Stimulated activated CD8-positive, alpha-beta memory T cell treated with anti-CD3 and anti-CD28 coated beads, Interleukin-7, amount 100 ng/mL, for 4 hours (primary cell): Measurements from ENCODE around the gene UNC13D.
"Not testable (repeated sequence)": the region's sequence is repeated elsewhere in the genome, so short reads cannot be mapped to it uniquely, and the experiment has no call there.

Experiments
- DNase-seq, 2 donors: peaks; one replicate each; pipeline ENCODE4 v3.0.0-alpha.2; 2020; ENCODE audit warnings: low read depth in 2 of 2

Gene UNC13D

DNA sequence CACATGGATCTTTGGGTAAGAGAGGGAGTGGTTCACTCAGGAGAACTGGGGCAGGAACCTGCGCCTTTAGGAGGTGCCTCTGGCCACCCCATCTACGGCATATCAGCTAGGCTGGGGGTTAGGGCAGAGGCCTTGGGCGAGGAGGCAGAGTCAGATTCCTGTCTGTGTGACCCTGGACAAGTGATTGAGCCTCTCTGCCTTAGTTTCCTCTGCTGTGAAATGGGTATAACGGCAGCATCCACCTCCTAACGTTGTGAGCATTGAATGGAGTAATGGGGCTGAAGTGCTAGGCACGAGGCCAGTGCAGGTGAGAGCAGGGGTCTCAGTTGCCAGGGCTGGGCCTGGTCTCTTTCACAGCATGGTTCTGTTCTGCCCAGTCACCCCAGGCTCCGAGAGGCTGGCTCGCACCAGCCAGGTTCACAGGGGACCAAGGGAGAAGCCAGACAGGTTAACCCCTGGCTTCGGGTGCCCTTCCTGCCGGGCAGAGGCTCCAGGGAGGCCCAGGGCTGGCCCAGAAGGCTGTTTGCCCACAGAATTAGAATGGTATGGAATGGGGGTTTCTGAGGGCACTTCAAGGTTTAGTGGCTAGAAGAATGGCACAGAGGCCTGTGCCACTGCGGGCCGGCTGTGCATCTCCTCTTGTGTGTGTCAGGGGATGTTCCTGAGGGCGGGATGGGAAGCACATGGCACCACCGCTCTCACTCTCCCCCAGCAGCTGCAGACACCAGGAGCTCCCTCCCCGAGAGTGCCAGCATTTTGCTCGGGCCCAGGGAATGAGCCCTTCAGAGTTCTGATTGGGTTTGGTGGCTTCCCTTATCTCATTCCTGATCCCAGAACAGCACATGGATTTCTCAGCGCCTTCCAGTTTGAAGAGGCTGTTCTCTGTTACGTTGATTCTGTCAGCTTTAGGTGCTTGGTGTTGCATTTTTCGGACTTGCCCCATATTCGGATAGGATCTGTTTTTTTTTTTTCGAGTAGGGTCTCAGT, 23.8 kb downstream of the UNC13D start:
- DNase-seq = no peak

GRCh38 chr17:75819678-75820077, 24.5 kb downstream of the UNC13D start:
- no peak for DNase-seq

DNA sequence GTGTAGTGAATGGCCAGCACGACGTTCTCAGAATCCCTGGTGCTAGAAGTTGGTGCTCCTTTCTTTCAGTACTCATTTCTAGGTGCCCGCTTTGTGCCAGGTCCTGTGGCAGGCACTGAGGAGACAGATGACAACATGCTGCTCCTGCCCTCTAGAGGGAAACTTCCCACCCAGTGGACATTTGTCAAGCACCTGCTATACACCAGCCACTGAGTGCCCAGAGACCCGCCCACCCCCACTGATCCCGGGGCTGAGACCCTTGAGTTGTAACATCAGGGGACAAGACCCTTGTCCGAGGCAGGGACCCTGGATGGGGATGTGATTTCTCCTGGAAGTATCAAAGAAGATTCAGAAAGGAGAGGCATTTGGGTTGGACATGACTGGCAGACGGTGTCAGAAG, 25.1 kb downstream of the UNC13D start:
- DNase-seq = no peak

DNA sequence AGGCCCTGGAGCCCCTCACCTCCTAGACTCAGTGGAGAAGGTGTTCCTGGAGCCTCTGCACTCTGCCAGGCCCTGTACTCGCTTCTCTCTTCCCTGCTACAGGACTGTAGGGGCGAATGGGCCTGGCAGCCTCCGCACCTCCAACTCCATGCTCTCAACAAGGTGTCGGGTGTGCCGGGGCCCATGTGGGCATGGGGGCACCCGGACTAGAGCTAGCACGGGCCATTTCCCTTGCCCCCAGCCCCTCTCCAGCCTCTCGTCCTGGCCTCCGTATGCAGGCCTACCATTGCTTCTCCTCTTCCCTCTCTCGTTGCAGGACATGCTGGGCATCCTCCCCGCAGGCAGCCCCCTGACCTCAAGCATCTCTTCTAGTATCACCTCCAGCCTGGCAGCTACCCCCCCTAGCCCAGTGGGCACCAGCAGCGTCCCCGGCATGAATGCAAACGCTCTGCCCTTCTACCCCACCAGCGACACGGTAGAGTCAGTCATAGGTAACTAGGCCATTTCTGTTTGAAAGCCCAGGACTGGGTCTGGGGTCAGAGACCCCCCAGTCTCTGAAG, 25.8 kb downstream of the UNC13D start:
- no peak for DNase-seq

DNA sequence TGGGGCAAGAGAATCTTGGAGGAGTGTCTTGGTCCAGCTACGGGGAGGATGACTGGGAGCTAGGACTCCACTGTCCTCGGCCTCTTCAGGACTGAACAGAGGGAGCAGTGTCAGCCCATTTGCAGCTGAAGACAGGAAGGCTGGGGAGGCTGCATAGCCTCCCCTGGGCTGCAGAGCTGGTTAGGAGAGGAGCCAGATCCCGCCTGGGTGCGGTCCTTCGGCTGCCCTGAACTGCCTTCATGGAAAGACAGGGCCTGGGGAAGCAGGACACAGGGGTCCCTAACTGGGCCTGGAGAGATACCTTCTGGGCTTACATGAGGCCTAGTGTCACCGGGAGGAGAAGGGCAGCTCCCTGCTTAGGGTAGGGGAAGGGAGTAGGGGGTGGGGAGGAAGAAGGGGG, 26.6 kb downstream of the UNC13D start:
- DNase-seq = no peak

- no peak for DNase-seq
Measured at GRCh38 chr17:75816693-75817092, 27.5 kb downstream of the UNC13D start.

DNA sequence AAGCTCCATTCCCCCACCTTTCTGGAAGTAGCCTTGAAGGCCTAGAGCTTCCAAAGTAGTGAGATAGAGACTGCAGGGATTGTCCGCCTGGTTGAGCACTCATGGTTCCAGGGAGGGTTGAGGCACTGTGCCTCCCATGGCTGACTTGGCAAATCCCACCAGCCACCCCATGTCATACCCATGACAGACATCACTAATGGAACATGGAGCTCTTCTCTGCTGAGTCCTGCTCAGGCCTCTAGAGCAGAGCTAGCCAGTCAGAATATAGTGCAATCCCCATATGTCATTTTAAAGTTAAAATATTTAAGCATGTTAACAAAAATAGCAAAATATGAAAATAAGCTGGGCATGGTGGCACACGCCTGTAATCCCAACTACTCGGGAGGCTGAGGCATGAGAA, 28.8 kb downstream of the UNC13D start:
- DNase-seq = no peak

- no peak for DNase-seq
Measured at GRCh38 chr17:75814900-75815373, 29.3 kb downstream of the UNC13D start.

DNA sequence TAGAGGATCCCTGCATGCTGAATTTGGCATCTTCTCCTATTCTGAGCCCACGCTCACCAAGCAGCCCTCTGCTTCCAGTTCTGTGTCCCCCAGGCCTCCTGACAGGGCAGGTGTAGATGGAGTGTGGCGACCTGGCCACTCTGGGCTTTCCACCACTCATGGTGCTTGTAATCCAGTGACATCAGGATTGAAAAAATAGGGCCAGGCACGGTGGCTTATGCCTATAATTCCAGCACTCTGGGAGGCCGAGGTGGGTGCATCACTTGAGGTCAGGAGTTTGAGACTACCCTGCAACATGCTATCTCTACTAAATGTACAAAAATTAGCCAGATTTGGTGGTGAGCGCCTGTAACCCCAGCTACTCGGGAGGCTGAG, 30.2 kb downstream of the UNC13D start:
- no peak for DNase-seq

DNA sequence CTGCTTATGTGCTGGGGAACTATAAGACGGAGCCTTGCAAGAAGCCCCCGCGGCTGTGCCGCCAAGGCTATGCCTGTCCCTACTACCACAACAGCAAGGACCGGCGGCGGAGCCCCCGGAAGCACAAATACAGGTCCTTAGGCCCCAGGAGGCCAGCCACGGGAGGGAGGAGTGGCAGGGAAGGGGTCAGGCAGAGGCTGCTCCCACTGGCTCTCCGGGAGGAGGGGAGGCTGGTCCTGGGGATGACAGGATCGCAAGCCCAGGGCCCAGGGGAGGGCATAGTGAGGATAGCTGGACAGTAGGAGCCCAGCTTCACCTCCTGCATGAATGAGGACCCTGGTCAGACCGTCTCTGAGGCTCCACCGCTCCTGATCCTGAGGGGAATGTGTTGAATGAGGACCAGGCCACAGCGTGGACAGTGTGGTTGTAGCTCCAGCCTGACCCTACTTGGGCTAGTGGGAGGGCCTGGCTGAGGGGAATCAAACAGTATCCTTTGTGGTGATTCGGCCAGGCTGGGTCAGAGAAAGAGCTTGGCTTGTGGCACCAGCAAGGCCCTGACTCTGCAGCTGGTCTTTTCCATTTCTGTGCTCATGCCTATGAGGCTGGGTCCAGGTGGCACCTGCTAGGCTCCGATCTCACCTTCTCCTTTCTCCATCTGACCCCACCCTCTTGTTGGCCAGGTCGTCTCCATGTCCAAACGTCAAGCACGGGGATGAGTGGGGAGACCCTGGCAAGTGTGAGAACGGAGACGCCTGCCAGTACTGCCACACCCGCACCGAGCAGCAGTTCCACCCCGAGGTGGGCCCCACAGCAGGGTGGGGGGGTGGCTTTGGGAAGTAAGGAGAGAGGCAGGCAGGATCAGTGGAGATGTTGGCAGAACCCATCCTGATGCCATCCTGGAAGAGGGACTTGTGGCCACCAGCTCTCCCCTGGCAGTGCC, 30.9 kb downstream of the UNC13D start:
- DNase-seq = no peak

DNA sequence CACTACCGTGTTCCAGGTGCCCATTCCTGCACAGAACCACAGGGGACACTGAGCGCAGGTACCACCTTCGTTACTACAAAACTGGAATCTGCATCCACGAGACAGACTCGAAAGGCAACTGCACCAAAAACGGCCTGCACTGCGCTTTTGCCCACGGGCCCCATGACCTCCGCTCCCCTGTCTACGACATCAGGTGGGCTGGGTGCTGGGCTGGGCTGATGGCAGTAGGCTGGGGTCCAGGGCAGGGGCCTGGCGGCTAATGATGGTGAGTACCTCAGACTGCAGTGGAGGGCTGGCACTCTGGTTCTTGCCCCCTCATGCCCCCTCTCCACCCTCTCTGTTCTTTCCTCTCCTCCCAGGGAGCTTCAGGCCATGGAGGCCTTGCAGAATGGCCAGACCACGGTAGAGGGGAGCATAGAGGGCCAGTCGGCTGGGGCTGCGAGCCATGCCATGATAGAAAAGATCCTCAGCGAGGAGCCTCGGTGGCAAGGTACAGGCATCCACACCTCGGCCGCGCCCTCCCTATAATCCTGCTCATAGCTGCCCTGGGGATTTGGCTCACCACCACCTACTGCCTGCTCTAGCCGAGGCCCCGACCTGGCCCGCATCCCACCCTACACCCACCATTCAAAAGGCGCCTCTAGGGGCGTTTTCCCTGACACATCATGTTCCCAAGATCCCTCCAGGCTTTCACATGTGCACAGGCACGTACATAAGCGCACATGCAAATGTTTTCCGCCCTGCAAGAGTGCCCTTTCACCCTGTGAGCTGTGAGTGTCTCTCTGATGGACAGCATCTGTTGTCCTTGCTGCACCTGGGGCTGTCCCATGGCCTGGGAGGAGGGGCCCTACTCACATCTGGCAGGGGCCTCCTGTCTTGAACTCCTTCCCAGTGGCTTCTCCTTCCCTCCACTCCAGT, 31.8 kb downstream of the UNC13D start:
- no peak for DNase-seq

DNA sequence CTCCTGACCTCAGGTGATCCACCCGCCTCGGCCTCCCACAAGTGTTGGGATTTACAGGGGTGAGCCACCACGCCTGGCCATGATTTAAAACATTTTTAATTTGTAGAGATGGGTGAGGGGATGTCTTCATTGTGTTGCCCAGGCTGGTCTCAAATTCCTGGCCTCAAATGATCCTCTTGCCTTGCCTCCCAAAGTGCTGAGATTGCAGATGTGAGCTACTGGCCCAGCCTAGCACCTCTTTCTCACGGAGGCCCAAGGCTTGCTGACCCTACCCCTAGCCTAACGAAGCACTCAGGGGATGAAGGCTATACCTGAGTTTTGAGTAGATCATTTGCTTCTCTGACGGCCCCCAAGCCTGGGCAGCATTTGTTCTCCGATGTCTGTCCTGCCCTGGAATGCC, 33.0 kb downstream of the UNC13D start:
- no peak for DNase-seq

DNA sequence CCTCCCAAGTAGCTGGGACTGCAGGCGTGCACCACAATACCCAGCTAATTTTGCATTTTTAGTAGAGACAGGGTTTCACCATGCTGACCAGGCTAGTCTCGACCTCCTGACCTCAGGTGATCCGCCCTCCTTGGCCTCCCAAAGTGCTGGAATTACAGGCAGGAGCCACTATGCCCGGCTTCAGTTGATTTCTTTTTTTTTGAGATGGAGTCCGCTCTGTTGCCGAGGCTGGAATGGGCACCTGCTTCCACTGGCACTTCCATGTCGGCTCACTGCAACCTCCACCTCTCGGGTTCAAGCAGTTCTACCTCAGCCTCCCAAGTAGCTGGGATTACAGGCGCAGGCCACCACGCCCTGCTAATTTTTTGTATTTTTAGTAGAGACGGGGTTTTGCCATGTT, 33.4 kb downstream of the UNC13D start:
- DNase-seq = not testable (repeated sequence)

DNA sequence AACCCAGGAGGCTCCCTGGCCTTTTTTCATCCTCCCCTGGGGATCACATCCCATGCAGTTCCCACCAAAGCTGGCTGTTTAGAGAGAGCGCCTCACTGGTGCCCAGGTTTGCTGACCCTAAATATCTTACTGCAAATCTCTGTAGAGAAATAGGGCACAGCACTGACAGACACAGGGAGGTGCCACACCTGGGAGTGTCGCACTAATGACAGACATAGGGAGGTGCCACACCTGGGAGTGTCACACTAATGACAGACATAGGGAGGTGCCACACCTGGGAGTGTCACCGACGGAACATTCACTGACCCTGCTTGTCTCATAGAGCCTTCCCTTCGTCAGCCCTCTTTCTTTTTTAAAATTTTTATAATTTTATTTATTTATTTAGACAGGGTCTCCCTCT, 34.0 kb downstream of the UNC13D start:
- DNase-seq = no peak

DNA sequence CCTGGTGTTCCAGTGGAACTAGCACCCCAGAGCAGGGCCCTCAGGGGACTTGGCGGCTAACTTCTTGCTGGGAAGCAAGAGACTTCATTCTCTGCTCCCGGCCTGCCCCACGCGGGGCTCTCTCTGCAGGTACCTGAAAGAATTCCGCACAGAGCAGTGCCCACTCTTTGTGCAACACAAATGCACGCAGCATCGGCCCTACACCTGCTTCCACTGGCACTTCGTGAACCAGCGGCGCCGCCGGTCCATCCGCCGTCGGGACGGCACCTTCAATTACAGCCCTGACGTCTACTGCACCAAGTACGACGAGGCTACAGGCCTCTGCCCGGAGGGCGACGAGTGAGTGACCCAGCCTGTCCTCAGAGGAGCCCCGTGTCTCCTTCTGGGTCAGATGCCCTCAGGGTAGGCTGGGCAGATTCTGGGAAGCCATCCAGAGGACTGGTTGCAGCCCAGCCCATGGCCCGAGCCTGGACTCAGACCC, 34.5 kb downstream of the UNC13D start:
- DNase-seq = no peak

GRCh38 chr17:75808905-75809621, 35.1 kb downstream of the UNC13D start:
- DNase-seq = no peak

DNA sequence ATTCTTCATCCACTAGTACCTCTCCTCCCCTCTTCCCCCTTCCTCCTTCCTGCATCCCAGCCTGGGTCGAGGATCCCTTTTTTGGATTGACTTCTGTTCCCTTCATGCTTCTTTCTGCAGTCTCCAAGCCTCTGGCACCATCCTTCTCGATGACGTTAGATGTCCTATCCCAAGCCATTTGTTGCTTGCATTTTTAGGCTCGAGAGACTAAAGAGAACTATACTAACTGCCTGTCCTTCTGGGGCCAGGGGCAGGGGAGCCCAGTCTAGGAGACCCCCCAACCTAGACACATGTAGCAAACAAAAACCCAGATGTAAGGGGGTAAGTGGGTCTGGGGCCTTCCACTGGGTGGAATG, 35.7 kb downstream of the UNC13D start:
- DNase-seq = no peak

- no peak for DNase-seq
Measured at GRCh38 chr17:75807861-75808260, 36.3 kb downstream of the UNC13D start.

DNA sequence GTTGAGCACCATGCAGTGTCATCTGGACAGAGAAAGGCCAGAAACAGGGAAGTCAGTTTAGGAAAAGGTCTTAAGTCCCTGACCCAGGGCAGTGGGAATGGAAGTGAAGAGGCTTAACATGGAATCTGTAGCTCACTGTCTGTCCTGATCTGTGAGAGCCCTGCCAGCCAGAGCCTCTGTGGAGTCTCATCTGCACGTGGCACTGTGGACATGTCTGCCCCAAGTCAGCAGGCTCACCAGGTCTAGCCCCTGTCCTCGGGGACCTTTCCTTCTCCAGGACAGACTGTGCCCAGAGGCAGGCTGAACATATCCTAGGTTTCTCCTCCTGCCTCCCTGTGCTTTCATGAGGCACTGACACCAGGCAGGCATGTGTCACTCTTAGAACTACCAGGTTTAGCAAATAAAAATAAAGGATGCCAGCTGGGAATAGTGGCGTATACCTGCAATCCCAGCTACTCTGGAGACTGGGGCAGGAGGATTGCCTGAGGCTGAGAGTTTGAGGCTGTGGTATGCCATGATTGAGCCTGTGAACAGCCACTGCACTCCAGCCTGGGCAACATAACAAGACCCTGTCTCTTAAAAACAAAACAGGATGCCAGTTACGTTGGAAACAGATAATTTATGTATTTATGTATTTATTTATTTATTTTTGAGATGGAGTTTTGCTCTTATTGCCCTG, 37.2 kb downstream of the UNC13D start:
- DNase-seq = no peak

DNA sequence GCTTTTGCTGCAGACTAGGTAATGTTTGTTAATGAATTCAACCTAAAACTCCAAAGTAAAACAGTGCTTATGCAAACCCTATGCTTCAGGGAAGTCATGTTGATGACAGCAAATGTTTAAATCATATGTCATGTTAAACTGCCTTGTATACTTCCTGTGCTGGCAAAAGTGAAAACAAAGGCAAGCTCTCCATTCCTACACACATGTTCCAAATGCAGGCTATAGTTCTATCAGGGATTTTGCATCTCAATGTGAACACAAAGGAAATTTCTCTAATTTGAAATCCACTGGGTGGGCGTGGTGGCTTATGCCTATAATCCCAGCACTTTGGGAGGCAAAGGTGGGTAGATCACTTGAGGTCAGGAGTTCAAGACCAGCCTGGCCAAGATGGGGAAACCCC, 40.3 kb downstream of the UNC13D start:
- DNase-seq = no peak
